WERI-Rb-1 (cell line): ENCODE data around the gene NUDT5.

ENCODE experiments used
- DNase-seq: peaks from one replicate; pipeline ENCODE4 v3.0.0-alpha.2; 2020
- H3K27ac ChIP-seq: fragments of 250-450 bp; sonication (Bioruptor Pico); 2 replicates; pipeline ENCODE4 v1.5.1; 2020; ENCODE audit warnings: mild to moderate bottlenecking, moderate library complexity
- H3K27me3 ChIP-seq: fragments of 250-450 bp; sonication (Bioruptor Pico); 2 replicates; pipeline ENCODE4 v1.5.1; 2021; ENCODE audit warnings: mild to moderate bottlenecking, low read depth, moderate library complexity; ENCODE audit not compliant: insufficient read depth, severe bottlenecking
- H3K36me3 ChIP-seq: fragments of 250-450 bp; sonication (Bioruptor Pico); 2 replicates; pipeline ENCODE4 v1.5.1; 2020; ENCODE audit warnings: mild to moderate bottlenecking, moderate library complexity
- H3K4me3 ChIP-seq: 2 replicates; pipeline ENCODE4 v1.5.1; 2011; ENCODE audit warnings: low read depth, mild to moderate bottlenecking, control low read depth, low read length
- H3K9me3 ChIP-seq: fragments of 250-450 bp; sonication (Bioruptor Pico); 2 replicates; pipeline ENCODE4 v1.5.1; 2021; ENCODE audit warnings: mild to moderate bottlenecking, moderate library complexity; ENCODE audit not compliant: severe bottlenecking
- CTCF ChIP-seq: IDR thresholded peaks from 2 replicates; pipeline ENCODE4 v1.5.1; 2011; ENCODE audit warnings: low read depth, mild to moderate bottlenecking, control low read depth, inconsistent platforms, low read length

NUDT5 gene

GRCh38 chr10:12165036-12165435 is 30.7 kb downstream of the NUDT5 start:
- DNase-seq: no peak
- no peak for TF ChIP-seq CTCF

DNA sequence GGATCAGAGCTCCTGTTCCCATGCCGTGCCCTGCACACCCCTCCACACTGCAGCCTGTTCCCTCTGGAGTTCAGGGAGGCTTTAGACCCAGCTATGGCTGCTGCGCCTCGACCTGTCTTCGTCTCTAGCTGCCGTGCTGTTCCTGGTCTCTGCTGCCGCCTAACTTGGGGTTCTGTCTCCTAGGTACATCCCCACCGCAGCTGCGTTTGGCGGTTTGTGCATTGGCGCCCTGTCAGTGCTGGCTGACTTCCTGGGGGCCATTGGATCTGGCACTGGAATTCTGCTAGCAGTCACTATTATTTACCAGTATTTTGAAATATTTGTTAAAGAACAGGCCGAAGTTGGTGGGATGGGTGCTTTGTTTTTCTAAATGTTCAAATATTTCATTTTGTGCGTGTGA is 31.6 kb downstream of the NUDT5 start:
- peaks cover 4% of the 10 kb centered on the region for H3K36me3 ChIP-seq
- DNase-seq: no peak
- H3K27me3 ChIP-seq: no peaks in the 10 kb centered on the region
- H3K27ac ChIP-seq: no peak overlapping the region
- no peak for TF ChIP-seq CTCF
- H3K4me3 ChIP-seq: no peak overlapping the region
- H3K9me3 ChIP-seq: no peaks in the 10 kb centered on the region

More at GRCh38 chr10:12165036-12165435, 30.7 kb downstream of the NUDT5 start:
- H3K4me3 ChIP-seq: no peak overlapping the region
- no peaks in the 10 kb centered on the region for H3K9me3 ChIP-seq
- H3K27me3 ChIP-seq: no peaks in the 10 kb centered on the region
- H3K36me3 ChIP-seq: peaks cover 4% of the 10 kb centered on the region
- no peak overlapping the region for H3K27ac ChIP-seq

DNA sequence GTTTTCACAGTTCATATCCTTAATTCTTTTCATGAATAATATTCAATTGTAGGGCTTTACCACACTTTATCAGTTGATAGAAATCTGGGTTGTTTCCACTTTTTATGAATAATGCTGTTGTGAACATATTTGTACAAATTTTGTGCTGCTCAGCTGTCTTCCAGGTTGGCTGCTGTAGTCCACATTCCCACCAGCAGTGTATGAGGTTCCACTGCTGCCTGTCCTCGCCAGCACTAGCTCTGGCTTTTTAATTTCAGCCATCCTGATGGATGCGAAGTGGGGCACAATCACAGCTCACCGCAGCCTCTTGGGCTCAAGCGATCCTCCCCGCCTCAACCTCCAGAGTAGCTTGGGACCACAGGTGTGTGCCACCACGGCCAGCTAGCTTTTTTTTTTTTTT is 32.8 kb downstream of the NUDT5 start:
- Histone ChIP-seq H3K4me3 (no peak overlapping the region), H3K27ac (no peak overlapping the region), H3K36me3 (peaks cover 4% of the 10 kb centered on the region), H3K27me3 (no peaks in the 10 kb centered on the region), H3K9me3 (no peaks in the 10 kb centered on the region)
- no peak for TF ChIP-seq CTCF
- DNase-seq: no peak

GRCh38 chr10:12160664-12161063 is 35.0 kb downstream of the NUDT5 start:
- no peak for DNase-seq

DNA sequence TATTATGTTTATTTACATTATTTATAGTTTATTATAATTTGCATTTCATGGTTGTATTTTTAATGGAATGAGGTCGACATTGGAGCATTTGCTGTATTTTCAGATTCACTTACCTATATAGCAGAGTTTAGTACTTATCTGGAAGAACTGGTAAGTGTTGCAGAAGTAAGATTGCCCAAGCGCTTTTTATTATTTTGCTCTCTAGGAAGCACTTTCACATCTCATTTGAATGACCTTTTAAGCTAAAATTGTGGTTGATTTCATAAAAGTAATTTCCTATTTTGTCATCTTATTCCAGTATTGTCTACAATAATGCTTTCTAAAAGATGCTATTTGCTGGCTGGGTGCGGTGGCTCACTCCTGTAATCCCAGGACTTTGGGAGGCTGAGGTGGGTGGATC is 37.6 kb downstream of the NUDT5 start:
- no peak for TF ChIP-seq CTCF
- peaks cover 4% of the 10 kb centered on the region for H3K36me3 ChIP-seq
- H3K27ac ChIP-seq: no peak overlapping the region

More at GRCh38 chr10:12160664-12161063, 35.0 kb downstream of the NUDT5 start:
- H3K36me3 ChIP-seq: peaks cover 4% of the 10 kb centered on the region
- H3K9me3 ChIP-seq: no peaks in the 10 kb centered on the region
- H3K4me3 ChIP-seq: no peak overlapping the region
- no peaks in the 10 kb centered on the region for H3K27me3 ChIP-seq
- H3K27ac ChIP-seq: no peak overlapping the region
- no peak for TF ChIP-seq CTCF

GRCh38 chr10:12156367-12157123 is 39.1 kb downstream of the NUDT5 start:
- Histone ChIP-seq H3K4me3 (no peak overlapping the region), H3K27ac (no peak overlapping the region), H3K36me3 (no peaks in the 10 kb centered on the region; the same call in 1 of the 2 replicates), H3K9me3 (no peaks in the 10 kb centered on the region), H3K27me3 (no peaks in the 10 kb centered on the region)
- TF ChIP-seq CTCF: no peak
- no peak for DNase-seq

More for the DNA sequence above, 37.6 kb downstream of the NUDT5 start:
- no peaks in the 10 kb centered on the region for H3K27me3 ChIP-seq
- no peaks in the 10 kb centered on the region for H3K9me3 ChIP-seq
- no peak for DNase-seq
- no peak overlapping the region for H3K4me3 ChIP-seq
